ENCODE measurements around the gene RDH14. TPM values are rescaled to one million over a fixed set of nuclear protein-coding genes. Genes with fewer than 3 reads are reported as not detected.

Gene RDH14
- total and polyA plus RNA-seq, 7 donors = 23.9 to 42.6 (median 25.7) TPM

GRCh38 chr2:18559531-18560030 is 872 bp downstream of the RDH14 start:
- Histone ChIP-seq H3K9me3 (no peaks in the 10 kb centered on the region), H3K27me3 (ENCODE audit: insufficient read depth in 3 of 3, low read length in 2 of 3) (no peaks in the 10 kb centered on the region), H3K27ac (peak overlapping the region; percentile 97), H3K4me1 (peaks cover 31% of the 10 kb centered on the region), H3K4me3 (peak overlapping the region; percentile 86), H3K36me3 (ENCODE audit: insufficient read depth in 1 of 2, low read depth in 1 of 2) (peaks cover 6 to 12% of the 10 kb centered on the region in 2 donors)
- peak in 1 of 4 donors; percentile 6 for ATAC-seq
- TF ChIP-seq CTCF (IDR thresholded peaks at IDR 0.05) = no peak
- peak in 1 of 2 donors; percentile 28 for DNase-seq
- WGBS, 3 donors = 1% methylated on average over 11 of the region's 11 CpGs
- intact Hi-C loops (cut with DNase I) = loop anchor here in 1 of 2 donors (10.0 kb wide), 1 partner anchor 795 kb away; the partner anchor contains the start of gene OSR1

GRCh38 chr2:18558458-18558857 is 2.0 kb downstream of the RDH14 start:
- ATAC-seq (no peak), DNase-seq (no peak)
- peak overlapping the region; percentile 86 for H3K4me3 ChIP-seq
- WGBS, 3 donors = 76 to 88% (median 78%) methylated on average over 1 of the region's 1 CpG
- intact Hi-C loops (cut with DNase I) = loop anchor here in 1 of 2 donors (10.0 kb wide), 1 partner anchor 796 kb away; the partner anchor contains the start of gene OSR1
- H3K36me3 ChIP-seq (ENCODE audit: insufficient read depth in 1 of 2, low read depth in 1 of 2) = peaks cover 6 to 18% of the 10 kb centered on the region in 2 donors
- no peak for TF ChIP-seq CTCF (IDR thresholded peaks at IDR 0.05)
- H3K27ac ChIP-seq = peak overlapping the region; percentile 97
- no peaks in the 10 kb centered on the region for H3K9me3 ChIP-seq
- no peaks in the 10 kb centered on the region for H3K27me3 ChIP-seq (ENCODE audit: insufficient read depth in 3 of 3, low read length in 2 of 3)
- peaks cover 35% of the 10 kb centered on the region for H3K4me1 ChIP-seq

- no peak for DNase-seq
- intact Hi-C loops (cut with DNase I) = loop anchor here in 1 of 2 donors (10.0 kb wide), 1 partner anchor 798 kb away; the partner anchor contains the start of gene OSR1
- 27 to 42% (median 27%) methylated on average over 2 of the region's 2 CpGs for WGBS, 3 donors
- peaks cover 6 to 18% of the 10 kb centered on the region in 2 donors for H3K36me3 ChIP-seq (ENCODE audit: insufficient read depth in 1 of 2, low read depth in 1 of 2)
- peaks cover 46% of the 10 kb centered on the region for H3K4me1 ChIP-seq
- no peak overlapping the region for H3K27ac ChIP-seq
- no peaks in the 10 kb centered on the region for H3K9me3 ChIP-seq
- no peaks in the 10 kb centered on the region for H3K27me3 ChIP-seq (ENCODE audit: insufficient read depth in 3 of 3, low read length in 2 of 3)
- no peak for TF ChIP-seq CTCF (IDR thresholded peaks at IDR 0.05)
- ATAC-seq = no peak
- no peak overlapping the region for H3K4me3 ChIP-seq
Measured at GRCh38 chr2:18557121-18557520, 3.3 kb downstream of the RDH14 start.

- 57 to 72% (median 62%) methylated on average over 3 of the region's 3 CpGs for WGBS, 3 donors
Measured at GRCh38 chr2:18552351-18553077, 7.9 kb downstream of the RDH14 start.

More at GRCh38 chr2:18552351-18553077, 7.9 kb downstream of the RDH14 start:
- no peak overlapping the region for H3K4me3 ChIP-seq
- intact Hi-C loops (cut with DNase I) = loop anchor here in 1 of 2 donors (10.0 kb wide), 1 partner anchor 802 kb away; the partner anchor contains the start of gene OSR1
- no peak for TF ChIP-seq CTCF (IDR thresholded peaks at IDR 0.05)
- DNase-seq (no peak), ATAC-seq (no peak)
- no peaks in the 10 kb centered on the region for H3K27me3 ChIP-seq (ENCODE audit: insufficient read depth in 3 of 3, low read length in 2 of 3)
- peaks cover 33% of the 10 kb centered on the region for H3K4me1 ChIP-seq
- H3K27ac ChIP-seq = no peak overlapping the region
- no peaks in the 10 kb centered on the region for H3K9me3 ChIP-seq
- peaks cover 6 to 18% of the 10 kb centered on the region in 2 donors for H3K36me3 ChIP-seq (ENCODE audit: insufficient read depth in 1 of 2, low read depth in 1 of 2)
